ENCODE data around the gene FOXD4L5.
"Not testable (repeated sequence)": the region's sequence is repeated elsewhere in the genome, so short reads cannot be mapped to it uniquely, and the experiment has no call there.

FOXD4L5 gene

DNA sequence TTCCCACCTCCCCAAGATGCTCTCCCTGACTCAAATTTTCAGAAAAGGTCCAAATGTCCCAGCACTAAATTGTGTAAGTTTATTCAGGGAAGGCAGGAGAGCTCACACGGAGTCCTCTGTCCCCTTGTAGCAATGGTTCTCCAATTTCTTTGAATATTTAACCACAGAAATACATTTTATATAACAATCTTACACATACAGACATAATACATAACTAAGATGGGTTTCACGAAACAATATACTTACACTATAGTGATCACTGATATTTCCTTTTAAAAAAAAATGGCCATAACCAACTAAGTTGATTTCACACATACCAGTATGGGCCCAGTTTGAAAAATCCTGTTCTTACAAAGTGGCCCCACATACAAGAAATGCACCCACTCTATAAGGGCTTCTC lies at the start of gene FOXD4L5:
TSS of gene FOXD4L5 (minus strand) at position 101 of the 400 bp plus-strand sequence. CDS start 832 bp downstream, outside the sequence.
- DNase-seq: not testable (repeated sequence)

DNA sequence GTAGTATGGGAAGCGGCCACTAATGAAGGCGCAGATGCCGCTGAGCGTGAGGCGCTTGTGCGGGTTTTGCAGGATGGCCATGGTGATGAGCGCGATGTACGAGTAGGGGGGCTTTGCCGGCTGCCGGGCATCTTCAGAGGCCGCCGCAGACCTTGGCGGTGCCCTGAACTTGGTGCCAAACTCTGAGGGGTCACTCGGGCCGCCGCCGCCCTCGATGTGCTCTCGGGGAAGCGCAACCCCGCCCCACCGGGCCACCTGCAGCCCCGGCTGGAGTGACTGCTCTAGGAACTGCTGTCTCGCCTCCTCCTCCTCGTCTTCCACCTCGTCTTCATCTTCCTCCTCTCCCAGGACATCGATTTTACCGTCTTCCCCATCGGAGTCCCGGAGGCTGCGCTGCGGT lies 1.1 kb downstream of the FOXD4L5 start:
- DNase-seq: not testable (repeated sequence)

DNA sequence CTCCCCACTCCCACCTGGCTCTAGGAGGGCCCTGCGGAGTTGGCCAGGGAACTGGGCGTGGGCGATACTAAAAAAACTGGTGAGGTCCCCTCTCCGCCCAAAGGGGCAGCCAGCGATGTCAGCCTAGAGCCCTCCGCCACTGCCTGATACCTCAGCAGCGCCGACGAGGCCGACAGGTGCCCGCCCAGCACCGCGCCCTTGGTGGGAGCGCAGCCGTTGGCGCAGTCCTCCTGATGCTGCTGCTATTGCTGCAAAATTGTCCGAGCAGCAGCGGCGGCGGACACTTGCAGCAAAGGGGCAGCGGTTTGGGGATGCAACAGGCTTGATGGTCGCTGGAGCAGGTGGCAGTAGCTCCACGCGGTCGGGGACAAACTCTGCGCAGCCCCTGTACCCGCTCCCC lies 2.0 kb downstream of the FOXD4L5 start:
- not testable (repeated sequence) for DNase-seq
